NCI-H2171 (cell line): Measurements from ENCODE around the gene BNC2.

Source experiments
- DNase-seq: peaks from one replicate; lab custom pipeline; 2025; lab: John Stamatoyannopoulos, UW

The BNC2 gene

DNA sequence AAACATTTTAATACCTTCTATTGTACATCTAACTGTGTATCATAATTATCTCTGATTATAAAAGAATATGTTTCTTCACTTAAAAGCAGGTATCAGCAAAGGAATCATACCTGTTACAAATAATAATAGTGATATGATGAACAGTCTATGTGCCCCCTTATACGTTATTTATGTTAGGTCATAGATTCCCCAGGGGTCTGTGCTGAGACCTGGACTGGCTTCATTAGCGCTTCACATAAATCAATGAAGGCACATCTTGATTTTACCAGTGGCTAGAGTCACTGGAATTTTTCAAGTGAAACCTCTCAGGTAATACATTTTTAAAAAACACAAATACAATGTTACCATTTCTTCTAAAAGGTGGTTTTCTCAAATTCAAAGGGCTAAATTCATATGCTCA is 275.2 kb downstream of the BNC2 start:
- DNase-seq = no peak

DNA sequence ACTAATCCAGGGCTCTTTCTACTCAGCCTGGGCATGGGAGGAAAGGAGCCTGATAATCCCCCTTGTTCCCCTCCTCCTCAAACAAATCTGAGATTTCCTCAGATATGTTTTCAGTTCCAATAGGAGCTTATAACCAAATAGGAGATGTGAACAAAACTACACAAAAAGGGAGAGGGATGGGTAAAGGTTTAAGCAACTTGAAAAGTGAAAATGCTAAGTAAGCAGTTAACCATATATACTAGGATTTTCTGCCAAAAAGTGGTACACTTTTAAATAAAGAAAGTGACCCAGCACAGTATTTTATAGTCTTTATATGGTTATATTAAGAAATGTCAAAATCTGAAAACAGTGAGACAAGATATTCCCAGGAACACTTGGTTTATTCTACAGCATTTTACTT is 275.7 kb downstream of the BNC2 start:
- no peak for DNase-seq

DNA sequence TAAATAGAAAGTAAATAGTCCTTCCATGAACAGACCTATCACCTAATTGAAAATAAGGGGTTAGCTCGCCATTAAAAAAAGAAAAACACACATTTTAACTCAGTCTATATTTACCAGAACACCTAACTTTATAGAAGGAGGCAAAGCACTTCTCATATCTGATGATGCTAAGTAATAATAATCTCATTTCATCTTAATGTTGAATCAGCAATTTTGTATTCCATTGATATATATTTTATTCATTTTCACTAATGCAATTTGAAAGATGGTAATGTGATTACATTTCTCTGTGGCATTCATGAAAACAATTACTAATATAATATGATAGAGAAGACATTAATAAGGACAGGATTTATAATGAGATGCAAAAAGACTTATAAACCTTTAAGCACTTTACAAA is 276.7 kb downstream of the BNC2 start:
- DNase-seq = no peak

DNA sequence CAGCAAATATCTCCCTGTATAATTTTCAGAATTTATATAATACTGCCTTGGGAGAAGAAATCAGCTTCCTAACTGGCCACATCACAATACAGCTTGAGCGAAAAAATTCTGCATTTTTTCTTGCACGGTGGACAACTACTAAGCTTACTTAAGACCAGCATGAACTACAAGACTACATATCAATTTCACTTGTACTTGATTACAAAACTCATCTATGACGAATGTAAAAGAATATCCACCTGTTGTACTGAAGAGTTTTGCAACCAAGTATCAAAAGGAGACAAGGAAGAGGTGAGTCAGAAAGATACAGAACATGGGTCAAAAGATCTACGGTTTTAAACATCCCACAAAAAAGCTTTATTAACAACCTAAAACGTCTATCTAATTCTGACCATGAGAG is 279.4 kb downstream of the BNC2 start:
- no peak for DNase-seq

DNA sequence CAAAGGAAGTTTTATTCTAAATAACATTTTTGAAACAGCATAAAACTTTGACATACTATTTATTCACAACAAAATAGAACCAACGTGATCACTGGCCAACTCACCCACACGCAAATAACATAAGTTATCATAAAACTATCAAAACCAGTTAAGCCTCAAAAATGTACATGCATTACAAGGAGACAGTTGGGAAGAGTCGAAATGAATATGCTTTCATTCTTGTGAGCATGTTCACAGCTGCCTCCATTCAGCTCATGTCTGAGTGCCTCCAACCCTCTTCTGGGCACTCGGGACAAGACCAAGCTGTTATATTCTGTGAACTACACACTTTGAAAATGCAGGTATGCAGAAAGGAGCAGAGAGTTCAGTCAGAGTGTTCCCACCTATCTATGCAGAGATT is 284.9 kb downstream of the BNC2 start:
- DNase-seq = no peak

DNA sequence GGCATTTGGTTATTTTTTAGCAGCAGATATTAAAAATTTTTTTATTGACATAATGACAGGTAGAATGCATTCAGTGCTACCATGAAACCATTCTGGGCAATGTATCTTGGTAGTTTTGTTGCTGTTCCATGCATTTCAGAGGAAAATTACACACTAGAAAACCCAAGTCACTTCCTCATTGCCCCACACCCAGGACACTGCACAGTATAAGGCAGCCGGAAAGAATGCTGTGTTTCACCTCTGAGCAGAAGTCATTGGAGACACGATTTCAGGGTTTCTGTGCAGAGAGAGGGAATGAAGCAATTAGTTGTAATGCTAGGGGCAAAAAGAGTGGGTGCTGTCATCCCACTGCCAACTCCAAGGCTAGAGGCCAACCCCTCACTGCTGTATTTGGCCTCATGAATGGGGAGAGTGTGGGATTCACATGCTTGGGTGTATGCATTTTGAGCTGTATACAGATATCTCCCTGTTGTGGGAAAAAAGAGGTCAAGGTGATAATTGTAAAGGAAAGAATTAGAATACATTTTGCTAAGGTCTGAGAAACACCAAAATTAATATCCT is 290.5 kb downstream of the BNC2 start:
- DNase-seq = no peak

DNA sequence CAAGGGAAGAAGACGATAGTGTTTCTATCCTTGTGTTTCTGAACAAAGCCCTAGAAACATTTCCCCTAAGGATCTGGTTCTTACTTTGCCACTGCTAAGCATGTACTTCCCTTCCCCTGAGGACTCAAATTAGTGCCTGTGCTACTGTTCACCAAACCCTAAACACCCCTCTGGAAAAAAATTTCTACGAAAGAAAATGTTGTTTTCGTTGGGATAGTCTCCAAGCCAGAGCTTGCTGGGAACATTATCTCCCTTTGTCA is 294.6 kb downstream of the BNC2 start:
- no peak for DNase-seq

DNA sequence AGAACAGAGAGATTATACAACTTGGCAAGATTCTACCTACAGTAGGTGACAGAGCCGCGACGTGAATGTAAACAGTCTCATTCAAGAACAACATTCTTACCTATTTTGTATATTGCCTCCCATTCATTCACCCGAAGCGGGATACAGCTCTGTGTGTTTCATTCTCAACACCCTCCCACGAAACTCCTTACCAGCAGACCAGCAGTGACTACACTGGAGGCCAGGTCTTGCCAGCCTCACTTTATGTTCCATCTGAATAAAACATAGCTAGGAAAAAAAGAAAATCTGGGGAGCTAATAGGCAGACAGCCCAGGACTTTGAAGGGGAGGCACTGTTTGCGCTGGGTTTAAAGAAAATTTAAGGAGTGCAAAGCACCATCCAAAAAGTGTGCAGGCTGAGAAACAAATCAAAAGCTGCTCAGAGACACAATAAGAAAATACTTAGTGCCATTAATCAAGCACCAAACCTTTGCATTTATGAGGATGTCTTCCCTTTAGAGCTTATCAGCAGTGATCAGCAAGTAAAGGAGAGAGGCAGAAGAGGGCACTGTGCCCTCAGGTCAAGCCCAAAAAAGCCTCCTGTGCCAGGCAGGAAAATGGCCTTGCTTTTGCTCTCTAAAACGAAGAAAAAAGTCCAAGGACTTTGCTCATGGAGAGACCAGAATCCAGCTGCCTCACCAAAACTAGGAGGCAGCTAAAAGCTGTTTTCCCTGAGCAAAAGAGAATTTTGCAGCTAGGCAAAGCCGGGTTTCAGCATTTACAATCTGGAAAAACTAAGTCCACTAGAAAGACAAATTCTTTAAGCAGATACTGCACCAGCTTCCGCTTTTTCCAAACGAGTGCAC is 295.1 kb downstream of the BNC2 start:
- no peak for DNase-seq

DNA sequence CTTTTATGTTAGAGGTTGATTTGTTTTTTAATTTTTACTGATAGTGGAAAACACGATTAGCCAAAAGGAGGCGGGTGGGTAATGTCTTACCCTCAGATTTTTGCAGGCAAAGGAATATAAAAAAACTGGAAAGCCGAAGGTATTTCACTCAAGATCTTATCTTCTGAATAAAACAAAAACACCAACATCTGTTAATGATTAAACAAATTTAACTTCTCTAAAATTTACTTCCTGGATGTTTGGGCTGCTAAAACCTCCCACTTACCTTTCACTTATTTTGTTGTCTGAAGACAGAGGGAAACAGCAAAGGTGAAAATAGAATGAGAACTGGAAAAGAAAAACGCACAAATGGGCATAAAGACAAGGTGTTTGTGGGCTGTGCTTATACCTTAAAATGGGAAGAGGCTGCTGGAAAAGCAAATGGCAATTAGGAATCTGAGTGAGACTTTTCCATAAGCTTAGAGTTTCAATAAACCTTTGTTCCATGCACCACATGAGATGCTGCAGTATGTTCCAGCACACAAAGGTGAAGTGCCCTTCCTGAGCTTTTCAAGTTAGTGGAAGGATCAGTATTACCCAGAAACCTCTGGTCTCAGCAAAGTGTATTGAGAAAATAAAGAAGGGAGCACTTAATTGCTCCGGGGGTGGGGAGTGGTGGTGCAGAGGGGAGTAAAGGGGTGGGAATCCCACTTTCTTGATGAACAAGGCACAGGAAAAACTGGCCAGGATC is 298.3 kb downstream of the BNC2 start:
- DNase-seq = no peak

DNA sequence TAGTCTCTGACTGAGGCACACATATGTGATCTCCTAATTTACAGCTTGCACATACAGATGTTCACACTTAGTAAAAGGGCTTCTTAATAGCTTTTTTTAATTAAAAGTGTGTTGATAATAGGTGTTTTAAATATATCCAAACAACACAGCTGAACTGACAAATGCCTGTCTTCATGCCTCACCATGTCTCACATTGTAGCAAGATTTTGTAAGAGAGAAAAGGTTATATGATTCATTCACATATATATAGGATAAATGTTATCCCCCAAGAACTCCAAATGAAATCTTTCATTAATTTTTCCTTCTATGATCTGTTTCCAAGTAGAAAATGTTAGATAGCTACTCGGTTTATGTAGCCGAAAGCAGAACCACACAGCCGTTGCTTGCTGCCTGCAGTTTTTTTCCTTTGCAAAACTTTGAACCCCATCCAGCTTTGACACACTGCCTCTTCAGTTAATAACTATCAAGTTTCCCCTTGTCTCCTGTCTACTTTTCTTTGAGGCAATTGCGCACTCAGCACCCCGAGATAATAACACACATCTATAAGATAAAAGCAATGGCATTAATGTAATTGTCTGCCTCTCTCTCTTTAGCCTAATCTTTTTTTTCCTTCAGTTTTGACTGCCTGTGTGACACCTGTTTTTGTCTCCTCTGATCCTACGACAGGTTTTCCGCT is 299.2 kb downstream of the BNC2 start:
- no peak for DNase-seq

DNA sequence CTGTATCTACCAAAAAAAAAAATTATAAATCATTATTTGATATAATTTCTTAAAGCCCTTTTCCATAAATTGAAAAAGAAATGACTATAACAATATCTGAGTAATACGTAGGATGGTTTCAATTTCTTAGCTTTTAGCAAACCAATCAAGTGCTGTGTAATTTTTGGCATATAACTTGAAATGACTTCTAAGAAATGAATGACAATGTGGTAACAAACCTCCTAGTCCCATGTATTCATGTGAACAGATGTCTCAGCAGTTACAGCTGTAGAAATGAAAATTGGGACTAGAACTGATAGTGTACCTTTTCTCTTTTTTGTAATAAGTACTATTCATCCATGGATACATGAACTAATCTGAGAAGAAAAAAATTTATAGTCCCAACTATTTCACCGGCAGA is 307.0 kb downstream of the BNC2 start:
- no peak for DNase-seq

DNA sequence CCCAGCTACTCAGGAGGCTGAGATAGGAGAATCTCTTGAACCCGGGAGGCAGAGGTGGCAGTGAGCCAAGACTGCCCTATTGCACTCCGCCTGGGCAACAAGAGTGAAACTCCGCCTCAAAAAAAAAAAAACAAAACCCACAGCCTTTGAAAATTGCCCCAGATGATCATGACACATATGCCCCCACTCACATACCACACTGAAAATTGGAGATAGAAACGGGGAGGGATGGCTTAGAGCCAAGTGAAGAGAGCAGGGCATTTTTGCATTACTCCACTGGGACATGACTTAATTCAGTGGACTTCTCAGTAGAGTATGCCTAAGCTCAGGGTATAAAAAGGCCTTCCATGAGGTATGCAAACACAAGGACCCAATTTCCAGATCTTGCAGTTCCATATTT is 309.3 kb downstream of the BNC2 start:
- DNase-seq = no peak

DNA sequence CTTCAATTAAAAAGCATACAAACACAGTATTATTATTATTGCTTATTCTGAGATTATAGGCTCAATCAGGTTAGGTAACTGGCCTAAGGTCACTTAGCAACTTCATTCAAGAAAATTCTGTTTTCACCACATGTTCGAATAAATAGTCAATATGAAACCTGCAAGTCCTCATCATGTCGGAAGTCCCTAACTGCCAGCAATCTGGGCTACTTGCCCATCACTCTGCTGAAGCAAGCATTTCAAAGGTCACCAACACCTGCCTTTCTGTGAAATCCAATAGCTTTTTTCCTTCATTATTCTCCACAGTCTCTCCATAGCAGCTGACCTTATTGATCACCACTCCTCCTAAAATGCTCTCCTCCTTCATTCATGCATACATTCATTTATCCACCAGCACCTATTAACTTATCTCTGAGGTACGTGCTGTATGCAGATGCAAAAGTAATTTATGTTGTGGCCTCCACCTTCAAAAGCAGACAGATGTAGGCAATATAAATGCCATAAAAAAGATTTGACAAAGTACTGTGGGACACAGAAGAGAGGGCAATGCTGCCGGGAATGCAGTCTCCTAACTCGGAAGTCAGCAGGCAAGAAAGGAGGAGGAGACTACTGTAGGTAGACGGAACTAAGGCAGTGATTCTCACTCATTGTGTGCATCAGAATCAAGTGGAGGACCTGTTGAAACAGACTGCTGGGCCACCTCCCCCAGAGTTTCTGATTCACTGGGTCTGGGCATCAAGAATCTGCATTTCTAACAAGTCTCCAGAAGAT is 310.9 kb downstream of the BNC2 start:
- DNase-seq = no peak

DNA sequence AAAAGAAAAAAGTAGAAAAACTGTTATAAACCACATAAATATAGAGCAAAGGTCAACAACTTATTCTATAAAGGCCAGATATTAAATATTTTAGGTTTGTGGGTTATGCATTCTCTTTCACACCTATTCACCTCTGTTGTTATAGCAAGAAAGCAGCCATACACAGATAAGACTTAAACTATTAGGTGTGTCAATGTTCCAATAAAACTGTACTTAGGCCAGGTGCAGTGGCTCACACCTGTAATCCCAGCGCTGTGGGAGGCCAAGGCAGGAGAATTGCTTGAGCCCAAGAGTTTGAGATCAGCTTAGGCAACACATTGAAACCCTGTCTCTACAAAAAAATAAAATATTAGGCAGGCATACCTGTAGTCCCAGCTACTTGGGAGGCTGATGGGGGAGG is 314.7 kb downstream of the BNC2 start:
- no peak for DNase-seq

DNA sequence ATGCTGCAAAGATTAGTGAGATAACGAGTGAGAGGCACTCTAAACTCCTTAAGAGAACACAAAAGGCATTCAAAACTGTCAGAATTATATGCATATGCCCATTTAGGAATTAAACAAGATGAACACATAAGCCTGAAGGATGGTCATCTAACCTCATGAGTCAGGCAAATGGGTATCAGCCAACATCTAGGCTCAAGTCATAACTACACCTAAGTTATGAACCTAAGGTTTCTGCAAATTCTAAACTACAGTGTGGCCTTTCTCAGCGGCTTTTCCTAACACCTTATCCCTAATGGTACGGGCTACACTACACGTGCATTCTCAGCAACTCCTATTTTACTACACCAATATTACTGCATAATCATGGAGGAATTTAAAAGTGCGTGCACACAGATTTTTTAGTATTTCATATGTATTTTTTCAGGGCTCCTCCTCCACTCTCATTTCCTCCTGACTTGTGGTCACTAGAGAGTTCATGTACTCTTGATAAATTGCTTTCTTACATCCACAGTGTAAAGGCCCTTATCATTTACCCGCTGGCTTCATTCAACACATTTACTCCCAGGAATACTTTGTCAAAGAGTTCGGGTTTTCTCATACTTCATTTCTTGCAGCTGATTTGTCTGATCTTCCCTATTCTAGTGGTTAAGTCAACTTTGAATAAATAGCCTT is 316.5 kb downstream of the BNC2 start:
- no peak for DNase-seq

DNA sequence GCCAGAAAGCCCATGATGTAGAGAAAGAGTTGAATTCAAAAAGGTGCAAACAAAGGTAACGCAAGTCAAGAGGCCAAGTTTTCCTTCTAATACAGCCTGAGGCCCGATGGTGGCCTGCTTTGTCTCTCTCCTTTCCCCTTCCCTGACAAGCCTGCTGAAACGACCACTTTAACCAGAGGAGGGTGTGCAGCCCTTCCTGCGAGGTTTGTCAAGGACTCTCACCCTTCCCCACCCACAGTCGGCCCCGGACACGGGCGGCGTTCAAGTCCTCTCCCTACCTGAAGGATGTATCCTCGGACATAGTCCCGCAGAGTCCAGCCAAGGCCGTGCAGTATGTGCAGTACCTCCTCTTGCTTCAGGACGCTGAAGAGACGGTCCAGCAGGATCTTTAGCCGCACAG is 318.2 kb downstream of the BNC2 start:
- no peak for DNase-seq

DNA sequence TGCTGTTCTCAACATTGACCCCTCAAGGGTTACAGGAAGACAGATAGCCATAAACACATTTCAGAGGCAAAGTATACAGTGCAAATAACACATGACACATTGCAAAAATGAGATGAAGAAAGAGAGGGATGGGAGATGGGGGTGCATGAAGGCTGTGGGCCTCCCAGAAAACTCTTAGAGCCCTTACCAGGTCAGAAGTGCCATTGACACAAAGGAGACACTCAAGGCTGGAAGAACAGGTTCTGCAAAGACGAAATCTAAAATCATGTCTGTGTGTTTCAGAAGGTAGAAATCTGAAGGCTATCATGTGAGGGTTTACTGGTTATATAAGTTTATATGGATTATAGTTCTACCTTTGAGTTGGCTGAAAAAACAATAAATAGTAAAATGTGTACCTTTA is 318.8 kb downstream of the BNC2 start:
- DNase-seq = no peak

DNA sequence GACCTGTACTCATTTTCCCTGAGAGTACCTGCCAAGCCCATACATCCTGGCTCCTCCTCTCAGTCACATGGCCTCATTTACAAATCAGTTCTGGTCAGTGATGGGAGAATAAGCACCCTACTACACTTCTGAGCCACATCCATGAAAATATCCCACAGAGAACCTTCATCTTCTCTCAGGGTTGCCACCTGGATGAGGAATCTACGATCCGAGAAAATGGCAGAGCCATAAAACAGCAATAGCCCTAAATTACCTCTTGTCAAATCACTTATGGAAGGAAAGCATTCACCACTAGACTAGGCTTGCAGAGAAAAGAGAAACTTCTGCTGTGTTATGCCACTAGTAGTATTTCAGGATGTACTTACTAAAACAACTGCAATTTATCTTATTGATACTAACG is 324.8 kb downstream of the BNC2 start:
- DNase-seq = no peak

DNA sequence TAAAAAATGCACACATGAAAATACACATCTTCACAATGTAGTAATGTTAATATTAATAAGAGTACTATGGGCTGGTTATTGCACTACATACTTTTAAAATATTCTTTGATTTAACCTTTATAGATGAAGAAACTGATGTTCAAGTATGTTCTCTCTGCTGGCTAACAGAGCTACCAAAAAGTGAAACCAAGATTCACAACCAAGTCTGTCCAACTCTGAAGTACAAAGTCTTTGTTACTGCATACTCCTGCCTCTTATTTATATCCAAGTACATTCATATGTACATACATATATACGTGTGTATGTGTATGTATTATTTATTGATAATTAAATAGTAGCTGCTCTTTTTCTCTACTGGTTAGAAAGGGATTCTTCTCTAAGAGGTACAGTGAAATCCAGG is 325.6 kb downstream of the BNC2 start:
- no peak for DNase-seq

DNA sequence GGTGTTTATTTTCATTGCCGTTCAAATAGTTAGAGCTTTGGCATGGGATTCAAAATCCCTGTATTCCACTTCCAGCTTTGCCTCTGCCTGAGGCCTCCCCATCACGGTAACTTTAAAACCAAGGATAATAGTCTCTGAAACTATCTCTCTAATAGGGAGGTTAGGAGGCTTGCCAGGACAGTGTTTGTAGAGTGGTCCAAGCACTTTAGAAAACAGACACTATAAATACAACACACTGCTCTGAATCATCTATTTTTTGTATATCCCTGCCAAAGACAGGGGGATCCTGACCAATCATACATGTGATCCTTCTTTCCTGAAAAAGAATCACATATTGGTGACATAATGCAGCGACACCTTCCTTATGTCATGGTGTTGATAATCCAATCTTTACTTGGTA is 326.8 kb downstream of the BNC2 start:
- DNase-seq = no peak

DNA sequence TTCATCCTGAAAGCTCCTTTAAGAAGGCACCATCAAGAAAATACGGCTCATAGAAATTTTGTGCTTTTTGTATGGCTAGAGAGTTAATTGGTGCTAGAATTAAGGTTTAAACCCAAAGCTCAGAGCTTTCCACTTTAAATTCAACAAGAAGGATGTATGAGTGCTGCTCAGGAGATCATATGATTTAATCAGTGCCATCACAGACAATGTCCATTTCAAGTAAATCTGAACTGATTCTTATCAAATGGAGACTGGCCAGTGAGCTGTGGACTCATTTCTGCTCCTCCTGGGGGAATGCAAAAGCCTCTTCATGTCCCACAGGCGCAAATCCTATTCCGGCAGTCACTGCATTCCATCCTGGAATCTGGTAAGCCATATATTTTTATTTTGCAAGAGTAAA is 327.2 kb downstream of the BNC2 start:
- DNase-seq = no peak

DNA sequence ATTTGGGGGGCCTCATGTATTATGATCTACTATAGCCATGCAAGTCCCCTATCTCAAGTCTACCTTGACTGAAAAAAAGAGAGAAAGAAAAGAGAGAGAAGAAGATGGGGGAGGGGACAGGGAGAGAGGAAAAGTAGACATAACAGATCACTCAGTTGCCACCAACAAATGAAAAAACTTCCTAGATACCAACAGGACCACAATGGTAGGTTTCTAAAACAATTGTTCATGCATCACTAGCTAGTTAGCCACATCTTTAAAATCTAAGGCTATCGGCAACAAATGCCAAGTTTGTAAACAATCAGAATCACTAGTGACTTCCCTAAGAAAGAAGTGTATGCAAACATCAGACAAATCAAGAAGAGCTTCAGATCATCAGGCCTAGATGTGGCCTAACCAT is 328.2 kb downstream of the BNC2 start:
- no peak for DNase-seq
